HG02642 (cell line): ENCODE data around the gene HSF4.
"Not testable (repeated sequence)": the region's sequence is repeated elsewhere in the genome, so short reads cannot be mapped to it uniquely, and the experiment has no call there.

Experiments used
- ATAC-seq: cut with Tn5 transposase; IDR thresholded peaks from one replicate; pipeline ENCODE4 v1.9.1; 2021; ENCODE audit warnings: mild to moderate bottlenecking; ENCODE audit not compliant: unreplicated experiment, poor library complexity

HSF4 gene, protein sequence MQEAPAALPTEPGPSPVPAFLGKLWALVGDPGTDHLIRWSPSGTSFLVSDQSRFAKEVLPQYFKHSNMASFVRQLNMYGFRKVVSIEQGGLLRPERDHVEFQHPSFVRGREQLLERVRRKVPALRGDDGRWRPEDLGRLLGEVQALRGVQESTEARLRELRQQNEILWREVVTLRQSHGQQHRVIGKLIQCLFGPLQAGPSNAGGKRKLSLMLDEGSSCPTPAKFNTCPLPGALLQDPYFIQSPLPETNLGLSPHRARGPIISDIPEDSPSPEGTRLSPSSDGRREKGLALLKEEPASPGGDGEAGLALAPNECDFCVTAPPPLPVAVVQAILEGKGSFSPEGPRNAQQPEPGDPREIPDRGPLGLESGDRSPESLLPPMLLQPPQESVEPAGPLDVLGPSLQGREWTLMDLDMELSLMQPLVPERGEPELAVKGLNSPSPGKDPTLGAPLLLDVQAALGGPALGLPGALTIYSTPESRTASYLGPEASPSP

DNA sequence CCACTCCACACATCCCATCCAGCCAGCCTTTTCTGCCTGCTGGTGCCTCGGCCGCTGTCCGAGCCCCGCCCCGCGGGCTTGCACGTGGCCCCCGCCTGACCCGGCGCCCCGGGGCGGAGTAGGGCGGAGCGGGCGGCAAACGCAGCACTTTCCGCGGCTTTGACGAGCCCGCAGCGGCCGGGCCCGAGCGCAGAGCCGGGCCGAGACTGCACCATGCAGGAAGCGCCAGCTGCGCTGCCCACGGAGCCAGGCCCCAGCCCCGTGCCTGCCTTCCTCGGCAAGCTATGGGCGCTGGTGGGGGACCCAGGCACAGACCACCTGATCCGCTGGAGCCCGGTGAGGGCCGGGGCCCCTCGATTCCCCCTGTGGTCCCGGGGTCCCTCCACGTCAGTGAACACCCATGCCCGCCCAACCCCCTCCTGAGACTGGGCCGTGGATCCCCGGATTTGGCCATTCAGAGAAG, at the start of gene HSF4:
TSS of gene HSF4 (plus strand) at position 147 of the 463 bp plus-strand sequence. CDS start at position 214, 67 bp downstream.
- ATAC-seq, result no peak

DNA sequence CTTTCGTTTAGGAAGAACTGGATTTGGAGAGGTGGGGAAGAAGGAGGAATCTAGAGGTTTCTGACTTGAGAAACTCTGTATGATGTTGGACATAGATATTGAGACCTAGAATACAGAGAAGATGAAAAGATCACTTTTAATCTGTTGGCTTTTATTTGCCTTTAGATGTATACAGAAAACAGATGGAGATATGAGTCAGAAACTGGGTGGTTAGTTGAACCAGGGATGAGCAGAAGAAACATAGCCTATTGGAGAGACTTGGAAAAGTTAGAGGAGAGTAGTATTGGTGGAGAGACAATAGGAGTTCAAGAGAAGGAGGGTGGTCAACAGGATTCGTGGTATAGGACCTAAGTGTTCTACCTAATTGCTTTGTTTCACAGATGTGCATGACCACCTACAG, 49.8 kb upstream of the HSF4 start:
- no peak for ATAC-seq

DNA sequence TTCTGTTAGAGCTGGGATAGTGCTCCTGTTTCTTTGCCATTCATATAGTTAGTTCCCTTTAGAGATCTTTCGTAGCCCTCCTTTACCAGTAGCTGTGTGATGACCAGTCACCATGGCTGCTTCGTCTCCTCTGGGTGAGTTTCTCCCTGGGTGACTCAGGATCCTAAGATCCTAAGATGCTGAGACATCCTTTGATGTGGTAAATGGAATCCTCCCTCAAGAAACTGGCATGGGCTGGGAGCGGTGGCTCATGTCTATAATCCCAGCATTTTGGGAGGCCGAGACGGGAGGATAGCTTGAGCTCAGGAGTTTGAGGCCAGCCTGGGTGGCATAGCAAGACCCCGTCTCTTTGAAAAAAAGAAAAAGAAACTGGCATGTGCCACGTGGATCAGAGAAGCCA, 48.9 kb upstream of the HSF4 start:
- no peak for ATAC-seq

DNA sequence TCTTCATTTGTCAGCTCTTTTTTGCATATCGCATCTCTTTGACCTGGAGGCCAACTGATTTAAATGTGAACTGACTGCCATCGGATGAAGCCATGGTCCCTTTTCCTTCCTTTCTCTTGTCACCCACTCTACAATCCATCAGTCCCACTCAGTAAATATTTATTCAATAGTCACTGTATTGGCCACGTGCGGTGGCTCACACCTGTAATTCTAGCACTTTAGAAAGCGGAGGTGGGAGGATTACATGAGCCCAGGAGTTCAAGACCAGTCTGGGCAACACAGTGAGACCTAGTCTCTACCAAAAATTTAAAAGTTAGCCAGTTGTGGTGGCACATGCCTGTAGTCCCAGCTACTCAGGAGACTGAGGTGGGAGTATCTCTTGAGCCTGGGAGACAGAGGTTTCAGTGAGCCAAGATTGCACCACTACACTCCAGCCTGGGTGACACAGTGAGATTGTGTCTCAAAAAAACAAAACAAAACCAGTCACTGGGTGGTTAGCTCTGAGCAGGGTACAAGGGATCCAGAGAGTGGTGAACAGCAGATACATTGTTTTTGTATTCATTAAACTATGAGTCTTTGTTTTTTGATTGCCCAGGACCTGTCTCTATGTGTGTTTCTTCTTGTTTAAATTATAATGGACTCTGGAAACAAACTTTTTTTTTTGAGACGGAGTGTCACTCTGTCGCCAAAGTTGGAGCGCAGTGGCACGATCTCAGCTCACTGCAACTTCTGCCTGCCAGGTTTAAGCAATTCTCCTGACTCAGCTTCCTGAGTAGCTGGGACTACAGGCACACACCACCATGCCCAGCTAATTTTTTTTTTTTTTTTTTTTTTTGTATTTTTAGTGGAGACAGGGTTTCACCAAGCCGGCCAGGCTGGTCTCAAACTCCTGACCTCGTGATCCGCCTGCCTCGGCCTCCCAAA, 47.9 kb upstream of the HSF4 start:
- no peak for ATAC-seq

DNA sequence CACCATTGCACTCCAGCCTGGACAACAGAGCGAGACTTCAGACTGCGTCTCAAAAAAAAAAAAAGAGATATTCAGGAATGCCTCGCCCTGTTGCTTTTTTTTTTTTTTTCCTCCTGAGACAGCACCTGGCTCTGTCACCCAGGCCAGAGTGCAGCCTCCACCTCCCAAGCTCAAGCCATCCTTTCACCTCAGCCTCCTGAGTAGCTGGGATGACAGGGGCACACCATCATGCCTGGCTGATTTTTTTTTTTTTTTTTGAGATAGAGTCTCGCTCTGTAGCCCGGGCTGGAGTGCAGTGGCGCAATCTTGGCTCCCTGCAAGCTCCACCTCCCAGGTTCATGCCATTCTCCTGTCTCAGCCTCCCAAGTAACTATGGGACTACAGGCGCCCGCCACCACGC, 46.8 kb upstream of the HSF4 start:
- ATAC-seq, result no peak

DNA sequence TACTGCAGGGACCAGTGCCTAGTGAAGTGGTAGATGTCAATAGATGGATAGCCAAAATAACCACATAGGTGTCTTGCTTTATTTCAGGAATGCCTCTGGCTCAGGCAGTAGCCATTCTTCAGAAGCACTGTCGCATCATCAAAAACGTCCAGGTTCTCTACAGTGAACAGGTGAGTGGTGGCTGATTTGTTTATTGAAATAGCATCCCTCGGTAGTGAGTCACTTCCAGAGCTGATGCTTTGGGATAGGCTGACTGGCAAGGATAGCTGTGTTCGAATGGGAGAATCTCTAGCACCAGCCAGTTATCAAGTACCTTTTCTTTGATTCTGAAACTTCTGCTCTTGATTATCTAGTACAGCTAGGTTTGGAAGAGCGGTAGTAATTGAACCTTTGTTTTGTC, 44.5 kb upstream of the HSF4 start:
- no peak for ATAC-seq

DNA sequence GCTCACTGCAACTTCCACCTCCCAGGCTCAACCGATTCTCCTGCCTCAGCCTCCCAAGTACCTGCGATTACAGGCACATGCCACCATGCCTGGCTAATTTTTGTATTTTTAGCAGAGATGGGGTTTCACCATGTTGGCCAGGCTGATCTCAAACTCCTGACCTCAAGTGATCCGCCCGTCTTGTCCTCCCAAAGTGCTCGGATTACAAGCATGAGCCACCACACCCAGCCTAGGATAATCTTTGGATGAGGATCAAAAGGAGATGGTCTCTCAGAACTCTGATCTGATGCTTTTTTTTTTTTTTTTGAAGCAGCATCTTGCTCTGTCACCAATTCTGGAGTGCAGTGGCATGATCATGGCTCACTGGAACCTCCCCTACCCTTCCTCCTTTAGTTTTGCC, 41.7 kb upstream of the HSF4 start:
- not testable (repeated sequence) for ATAC-seq

DNA sequence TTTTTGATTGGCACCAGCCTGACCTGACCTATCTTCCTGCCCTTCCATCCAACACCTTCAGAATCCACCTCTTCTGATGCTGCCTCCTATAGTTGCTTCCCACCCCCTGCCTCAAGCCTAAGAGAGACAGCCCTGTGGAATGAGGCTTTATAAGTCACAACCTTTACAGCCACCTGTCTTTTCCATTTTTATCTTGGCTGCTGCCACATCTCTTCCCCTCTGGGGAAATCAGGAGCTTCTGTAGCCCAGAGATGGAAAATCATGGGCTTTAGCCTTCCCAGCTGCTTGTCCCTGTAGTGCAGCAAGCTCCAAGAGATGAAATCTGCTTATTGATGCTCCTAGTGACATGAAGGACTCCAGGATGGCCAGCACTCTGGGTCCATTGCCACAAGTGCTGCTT, 36.1 kb upstream of the HSF4 start:
- no peak for ATAC-seq

DNA sequence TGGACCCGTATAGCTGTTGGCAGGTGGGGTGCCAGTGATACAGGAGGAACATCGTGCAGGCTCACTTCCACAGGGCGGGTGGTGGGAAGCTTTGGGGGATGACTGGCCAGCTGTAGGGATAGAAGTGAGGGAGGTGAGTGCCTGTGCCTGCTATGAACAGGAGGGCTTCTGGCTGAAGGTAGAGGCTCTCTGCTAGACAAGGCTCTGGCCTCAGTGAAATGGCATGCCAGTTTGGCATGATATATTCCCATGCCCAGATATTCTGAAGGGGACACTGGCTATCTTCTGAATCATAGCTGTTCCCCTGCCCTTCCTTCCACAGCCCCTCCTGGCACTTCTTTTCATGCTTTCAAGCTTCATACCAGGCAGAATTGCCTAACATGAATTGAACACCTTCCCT, 35.7 kb upstream of the HSF4 start:
- no peak for ATAC-seq

DNA sequence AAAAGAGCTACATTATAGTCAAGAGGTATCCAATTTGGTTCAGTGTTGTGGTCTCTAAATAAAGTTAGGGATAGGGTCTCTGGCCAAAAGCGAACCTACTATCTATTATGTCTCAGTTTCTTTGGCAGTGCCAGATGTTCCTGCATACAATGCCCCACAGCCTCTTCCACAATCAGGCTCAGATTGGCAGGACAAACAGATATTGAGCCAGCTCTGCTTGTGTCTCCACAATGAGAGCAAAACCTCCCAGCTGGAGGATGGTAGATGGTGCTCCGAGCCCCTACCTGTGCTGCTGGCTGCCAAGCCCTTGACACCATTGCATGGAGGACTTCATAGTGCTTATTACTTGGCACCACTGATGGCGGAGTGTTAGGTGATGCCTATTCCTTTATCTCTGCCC, 35.1 kb upstream of the HSF4 start:
- no peak for ATAC-seq

DNA sequence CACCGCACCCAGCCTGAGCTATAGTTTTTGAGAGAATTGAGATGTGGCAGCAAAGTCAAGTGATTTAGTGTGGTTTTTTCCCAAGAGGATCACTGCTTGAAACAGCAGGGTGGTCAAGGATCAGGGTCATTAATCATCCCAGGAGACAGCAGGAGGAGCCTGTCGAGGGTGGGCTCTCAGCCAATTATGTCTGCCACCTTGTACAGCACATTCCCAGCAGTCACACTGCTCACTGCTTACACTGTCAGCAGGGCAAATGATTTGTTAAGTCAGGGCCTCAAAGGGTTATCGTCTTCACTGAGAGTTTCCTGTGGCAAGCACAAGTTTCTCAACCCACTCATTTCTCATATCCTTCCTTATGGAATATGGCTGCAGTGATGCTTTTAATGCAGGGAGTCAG, 26.9 kb upstream of the HSF4 start:
- no peak for ATAC-seq

DNA sequence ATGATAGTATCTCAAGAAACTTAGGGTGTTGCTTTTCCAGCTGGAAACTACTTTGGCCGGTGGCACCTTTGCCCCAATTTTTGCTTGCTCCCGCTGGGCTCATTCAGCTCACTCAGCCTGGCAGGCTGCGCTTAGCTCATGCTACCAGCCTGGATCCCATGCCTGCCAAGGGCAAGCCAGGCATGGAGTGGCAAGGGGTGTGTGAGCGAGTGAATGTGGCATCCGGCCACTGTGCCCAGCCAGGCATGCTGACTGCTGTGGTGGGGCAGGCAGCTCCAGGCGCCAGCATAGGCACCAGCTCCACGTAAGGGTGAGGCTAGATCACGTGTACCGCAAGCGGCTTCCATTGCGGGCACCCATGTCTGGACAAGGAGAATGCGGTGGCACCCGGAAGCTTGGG, 23.2 kb upstream of the HSF4 start:
- ATAC-seq, result no peak

DNA sequence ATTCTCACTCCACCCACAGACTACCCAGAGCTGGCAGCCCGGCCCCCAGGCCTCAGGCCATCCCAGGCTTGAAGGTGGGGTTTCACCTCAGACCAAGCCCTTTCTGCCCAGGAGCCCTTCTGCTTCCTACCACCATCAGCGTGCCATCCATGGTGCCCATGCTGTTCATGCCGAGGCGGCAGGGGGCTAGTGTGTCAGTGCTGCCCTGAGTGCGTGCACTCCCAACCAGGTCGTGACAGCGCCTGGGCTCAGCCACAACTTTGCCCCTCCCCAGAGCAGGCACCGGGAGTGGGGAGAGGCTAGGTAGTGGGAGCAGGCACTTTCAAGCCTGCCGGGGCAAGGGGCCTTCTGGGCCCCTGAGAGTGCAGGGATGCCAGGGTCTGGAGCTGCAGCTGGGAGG, 22.2 kb upstream of the HSF4 start:
- ATAC-seq, result no peak

DNA sequence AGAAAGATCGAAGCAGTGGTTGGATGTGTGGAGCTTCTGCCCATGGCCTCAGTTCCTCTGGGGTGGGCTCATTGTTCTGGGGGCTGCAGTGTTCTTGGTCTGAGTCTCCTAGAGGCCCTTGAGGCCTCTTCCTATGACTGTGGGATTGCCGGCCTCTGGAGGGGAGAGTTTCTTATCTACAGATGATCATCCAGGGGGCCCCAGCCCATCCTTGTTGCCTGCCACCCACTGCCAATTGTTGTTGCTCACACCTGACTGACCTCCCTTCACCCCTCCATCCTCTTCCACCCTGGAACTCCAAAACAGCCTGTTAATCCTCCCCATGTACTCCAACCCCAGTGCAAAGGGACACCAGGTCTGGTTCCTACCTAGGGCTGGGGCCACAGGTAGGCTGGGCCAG, 19.6 kb upstream of the HSF4 start:
- no peak for ATAC-seq

DNA sequence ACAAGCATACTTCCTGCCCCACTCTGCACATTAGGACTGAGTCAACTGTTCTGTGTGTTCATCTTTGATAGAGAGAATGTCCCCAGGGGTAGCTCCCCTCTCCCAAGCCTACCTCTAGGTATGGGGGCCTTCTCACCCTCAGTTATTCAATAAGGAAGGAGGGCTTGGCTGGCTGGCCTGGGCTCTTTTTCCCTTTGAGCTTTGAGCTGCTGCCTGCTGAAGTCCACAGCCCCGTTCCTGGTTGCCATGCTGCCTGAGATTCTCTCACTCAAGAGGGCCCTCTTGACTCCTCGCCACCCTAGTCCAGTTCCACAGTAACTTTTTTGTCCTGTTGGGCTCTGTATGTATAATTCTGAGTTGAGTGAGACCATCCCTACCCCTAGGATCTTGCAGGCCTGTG, 18.8 kb upstream of the HSF4 start:
- no peak for ATAC-seq

DNA sequence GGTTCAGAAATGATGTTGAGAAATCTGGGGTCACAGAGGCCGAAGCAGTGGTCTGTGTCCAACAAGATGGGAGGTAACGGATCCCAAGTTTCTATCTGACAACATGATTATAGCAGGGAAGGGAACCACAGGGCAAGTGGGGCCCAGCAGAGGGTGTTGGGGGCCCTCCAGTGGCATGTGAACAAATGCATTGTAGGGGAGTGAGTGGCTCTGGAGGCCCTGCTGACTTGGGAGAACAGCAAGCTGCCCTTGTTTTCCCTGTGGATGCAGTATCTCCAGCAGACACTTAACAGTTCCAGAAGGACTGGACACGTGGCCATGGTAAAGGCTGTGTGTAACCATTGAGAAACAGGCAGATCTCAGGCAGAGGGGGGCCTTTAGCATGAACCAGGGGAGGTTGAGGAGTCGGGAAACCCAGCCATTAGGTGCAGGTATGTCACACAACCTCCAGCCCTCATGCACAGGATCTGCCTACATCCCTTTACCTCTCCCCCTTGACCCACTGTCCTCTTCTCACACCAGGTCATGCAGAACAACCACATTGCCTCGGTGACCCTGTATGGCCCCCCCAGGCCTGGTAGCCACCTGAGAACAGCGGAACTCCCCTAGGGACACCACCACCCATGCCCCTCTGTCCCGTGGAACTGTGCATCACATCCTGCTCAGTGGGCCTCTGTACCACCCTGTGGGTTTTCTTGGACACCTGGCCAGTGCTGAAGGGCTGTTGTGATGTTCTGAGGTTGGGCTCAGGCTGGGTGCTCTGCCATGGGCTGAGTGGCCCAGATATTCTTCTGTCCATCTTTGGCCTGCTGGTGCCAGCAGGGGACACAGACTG, 17.8 kb upstream of the HSF4 start:
- ATAC-seq, result no peak

DNA sequence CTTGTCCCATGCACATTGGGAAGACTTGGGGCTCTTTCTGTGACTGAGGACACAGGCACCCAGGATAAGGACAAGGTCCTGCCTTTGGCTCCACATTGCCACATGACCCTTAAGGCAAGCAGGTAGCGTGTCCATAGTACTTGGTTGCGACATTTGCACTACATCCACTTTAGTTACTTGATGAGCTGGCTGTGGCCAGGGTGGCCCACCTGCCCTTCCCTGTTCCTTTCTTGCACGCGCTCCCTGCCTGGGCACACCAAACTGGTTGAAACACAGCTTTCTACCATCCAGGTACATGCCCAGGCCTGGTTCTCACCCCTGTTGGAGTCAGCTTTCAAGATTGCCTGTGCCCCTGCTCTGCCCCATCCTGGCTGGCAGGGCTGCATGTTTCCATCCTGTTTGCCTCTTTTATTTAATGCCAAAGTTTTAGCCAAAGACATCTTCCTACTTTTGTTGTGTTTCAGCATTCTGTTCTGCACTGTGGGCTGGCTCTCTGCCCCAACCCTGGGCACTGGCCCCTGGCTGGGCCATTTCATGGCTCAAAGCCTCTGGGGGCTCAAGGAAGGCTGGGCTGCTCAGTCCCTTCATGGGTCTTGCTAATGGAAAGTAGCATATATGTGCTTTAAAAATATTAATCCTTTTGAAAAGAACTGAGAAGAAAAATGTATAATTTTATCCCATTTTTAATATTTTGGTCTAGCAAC, 17.0 kb upstream of the HSF4 start:
- ATAC-seq, result no peak

DNA sequence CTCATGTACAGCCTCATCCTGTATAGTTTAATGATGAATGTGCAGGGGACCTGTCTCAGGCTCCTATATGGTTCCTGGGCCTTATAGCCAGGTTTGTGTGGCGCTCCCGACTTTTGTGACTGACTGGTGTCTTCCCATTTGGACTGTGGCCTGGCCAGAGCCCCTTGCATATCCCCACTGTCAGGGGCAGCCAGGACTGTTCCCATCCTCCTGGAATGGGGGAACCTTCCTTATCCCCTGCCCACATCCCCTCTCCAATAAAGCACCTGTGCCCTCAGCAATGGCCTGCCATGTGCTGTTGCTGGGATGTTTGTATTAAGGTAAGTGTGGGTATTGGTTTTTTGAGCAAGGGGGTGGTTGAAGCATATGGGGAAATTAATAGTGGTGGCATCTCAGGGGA, 16.3 kb upstream of the HSF4 start:
- no peak for ATAC-seq

DNA sequence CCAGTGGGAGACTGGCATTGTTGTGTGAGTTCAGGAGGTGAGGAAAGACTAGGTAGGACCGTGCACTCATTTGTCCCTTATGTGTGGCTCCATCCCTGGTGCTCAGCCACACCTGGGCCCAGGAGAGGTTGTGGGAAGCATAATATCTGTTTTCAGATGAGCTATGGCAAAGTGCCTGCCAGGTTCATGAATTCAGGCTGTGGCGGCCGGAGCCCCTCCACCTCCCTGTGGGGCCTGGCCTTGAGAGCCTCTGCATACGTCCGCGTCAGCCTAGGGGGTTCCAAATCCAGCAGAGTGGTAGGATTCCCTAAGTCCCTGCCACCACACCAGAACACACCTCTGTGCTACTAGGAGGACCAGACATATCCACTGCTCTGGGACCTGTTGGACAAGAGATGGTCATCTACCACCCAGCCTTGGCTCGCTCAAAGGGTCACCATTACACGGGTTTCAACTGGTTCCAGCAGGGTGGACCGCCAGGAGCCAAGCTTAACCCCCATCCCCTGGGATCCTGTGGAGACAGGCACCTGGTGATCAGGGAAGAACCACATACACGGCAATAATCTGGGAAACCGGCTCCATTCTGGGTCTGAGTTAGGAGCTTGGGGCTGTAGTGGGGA, 15.8 kb upstream of the HSF4 start:
- no peak for ATAC-seq
